Loucy (cell line): Measurements from ENCODE around the gene GPR149.

Experiments
- CTCF ChIP-seq: fragments of 200-600 bp; sonication (generic); conservative IDR thresholded peaks from 2 replicates; pipeline ENCODE4 v1.5.1; 2014; ENCODE audit warnings: mild to moderate bottlenecking, antibody characterized with exemption, low read length
- EZH2phosphoT487 ChIP-seq: fragments of 200-600 bp; IDR thresholded peaks from 2 replicates; pipeline ENCODE4 v1.6.1; 2018; ENCODE audit warnings: antibody characterized with exemption, mild to moderate bottlenecking, moderate library complexity, borderline replicate concordance

- TF ChIP-seq CTCF (no peak), EZH2phosphoT487 (no peak)
These were observed 43.8 kb upstream of the GPR149 start for GRCh38 chr3:154473769-154474168.
